GM10847 (cell line): ENCODE measurements around the gene COL19A1.

Experiments
- POLR2A ChIP-seq: IDR thresholded peaks from 2 replicates; pipeline ENCODE4 v1.6.1; 2011; ENCODE audit not compliant: insufficient read length; ENCODE audit errors: extremely low read depth

Gene COL19A1

DNA sequence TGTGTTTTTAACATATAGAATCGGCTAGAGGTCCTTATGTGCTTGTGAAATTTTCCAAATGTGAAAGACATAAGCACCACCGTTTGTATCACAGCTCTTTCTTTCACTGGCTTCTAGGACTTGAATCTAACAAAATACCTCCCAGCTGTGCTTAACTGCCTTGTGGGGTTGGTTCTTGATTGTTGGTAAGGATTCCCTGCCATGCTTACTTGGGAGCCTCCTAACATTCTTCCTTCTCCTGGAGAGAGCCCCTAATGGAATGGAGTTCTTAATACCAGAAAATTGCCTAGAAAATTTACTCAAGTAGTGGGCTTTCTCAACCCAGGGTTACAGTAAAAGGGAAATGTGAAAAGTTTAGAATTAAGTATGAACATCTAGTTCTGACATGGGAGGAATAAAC lies 121.2 kb downstream of the COL19A1 start:
- TF ChIP-seq POLR2A, result no peak

DNA sequence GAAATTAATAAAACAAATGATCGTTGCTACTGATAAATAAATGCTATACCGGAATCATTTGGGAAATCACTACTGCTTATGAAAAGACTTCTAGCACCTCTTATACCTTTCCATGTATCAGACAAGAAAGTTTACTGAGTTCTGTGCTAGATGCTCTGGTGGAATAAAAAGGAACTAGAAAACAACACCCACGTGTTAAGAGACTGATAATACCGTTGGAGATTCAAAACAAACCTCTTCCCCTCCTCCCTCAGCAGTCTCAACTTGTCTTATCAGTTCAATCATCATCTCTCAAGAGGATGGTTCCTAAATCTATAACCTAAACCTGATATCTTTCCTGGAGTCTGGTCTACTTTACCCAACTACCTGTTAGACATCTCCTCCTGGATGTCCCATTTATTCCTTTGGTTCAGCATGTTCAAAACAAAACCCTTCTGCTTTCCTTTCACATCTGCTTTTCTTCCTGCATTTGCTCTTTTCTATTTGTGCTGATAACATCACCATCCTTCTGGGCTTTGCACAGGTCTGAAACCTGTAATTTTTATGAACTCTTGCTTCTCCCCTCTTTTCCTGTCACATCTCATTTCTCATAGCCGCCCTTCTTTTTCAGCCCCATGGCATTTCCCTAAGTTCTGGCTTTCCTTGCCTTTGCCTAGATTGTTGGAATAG lies 122.2 kb downstream of the COL19A1 start:
- TF ChIP-seq POLR2A, result no peak

- no peak for TF ChIP-seq POLR2A
Measured at GRCh38 chr6:69994251-69994650, 127.9 kb downstream of the COL19A1 start.

DNA sequence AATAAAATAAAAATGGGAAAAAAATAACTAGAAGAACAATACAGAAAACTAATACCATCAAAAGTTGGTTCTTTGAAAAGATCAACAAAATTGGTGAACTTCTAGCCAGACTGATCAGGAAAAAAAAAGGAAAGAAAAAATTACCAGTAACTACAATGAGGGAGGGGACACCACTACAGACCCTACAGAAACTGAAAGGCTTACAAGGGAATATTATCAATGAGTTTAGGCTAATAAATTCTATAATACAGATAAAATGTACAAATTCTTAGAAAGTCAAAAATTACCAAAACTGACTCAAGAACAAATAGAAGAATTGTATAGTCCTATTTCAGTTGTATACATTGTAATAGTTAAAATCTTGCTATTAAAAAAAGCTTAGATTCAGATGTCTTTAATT lies 141.8 kb downstream of the COL19A1 start:
- no peak for TF ChIP-seq POLR2A

DNA sequence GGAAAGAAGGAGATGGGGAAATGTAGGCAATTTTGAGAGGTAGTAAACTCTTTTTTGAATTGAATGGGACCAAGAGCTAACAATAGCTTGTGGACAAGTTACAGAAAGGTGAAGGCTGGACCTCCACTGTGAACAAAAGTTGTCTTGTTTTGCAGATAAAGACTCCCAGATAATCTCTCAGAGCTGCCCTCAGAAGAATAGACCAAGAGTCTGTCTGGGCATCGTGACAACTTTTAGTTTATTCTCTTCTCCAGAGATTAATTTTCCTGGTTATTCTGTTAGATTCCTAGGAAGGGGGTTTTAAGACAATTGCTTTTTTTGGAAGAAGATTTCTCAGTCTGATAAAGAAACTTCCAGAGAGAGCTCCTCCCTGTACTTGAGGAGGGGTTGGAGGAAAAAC lies 161.9 kb downstream of the COL19A1 start:
- no peak for TF ChIP-seq POLR2A

DNA sequence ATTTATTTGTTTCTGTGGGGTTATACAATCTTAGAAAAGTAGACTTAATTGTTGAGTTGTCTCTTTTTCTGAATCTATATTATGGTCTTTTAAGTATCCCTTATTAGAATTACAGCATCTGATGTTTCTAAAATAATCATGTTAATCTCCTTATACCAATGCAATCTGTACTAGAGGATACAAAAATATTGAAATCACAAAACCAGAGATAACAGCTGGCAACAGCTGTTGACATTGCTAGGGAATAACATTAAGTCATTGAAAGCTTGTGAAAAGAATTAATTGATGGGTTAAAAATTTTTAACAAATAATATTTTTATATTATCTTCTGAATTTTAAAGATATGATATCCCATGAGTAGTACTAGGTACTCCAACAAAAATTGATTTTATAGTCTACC lies 162.6 kb downstream of the COL19A1 start:
- no peak for TF ChIP-seq POLR2A

DNA sequence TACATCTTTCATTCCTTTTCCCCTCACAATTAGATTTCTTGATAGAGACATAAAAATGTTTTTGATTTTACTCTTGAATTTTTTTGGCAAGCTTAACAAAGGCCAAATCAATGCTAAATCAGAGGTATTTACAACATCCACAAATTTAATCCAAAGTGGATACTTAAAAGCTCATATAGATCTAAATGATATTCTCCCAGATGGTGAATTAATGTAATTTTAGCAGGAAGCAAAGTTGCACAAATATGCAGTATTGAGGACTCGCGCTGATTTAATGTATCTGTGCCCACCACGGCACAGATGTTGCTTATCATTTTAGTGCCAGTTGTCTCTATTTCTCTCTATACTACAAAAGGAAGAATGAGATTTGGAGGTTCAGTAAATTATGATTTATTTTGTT lies 167.4 kb downstream of the COL19A1 start:
- no peak for TF ChIP-seq POLR2A

DNA sequence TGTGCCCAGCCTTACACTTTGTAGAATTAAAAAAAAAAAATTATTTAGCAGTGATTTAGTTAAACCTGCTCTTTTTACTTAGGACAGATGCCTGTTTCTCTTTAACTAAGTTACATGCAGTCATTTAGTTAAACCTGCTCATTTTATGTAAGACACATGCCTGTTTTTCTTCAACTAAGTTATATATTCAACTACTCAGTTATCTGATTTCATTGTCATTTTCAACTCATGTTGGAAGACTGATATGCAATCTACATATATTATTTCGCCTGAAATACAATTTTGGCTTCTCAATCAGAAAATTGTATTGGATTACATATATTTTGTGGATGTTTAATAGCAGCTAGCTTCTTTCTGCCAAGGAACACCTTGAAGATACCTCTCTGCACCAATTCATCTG lies 171.1 kb downstream of the COL19A1 start:
- no peak for TF ChIP-seq POLR2A

DNA sequence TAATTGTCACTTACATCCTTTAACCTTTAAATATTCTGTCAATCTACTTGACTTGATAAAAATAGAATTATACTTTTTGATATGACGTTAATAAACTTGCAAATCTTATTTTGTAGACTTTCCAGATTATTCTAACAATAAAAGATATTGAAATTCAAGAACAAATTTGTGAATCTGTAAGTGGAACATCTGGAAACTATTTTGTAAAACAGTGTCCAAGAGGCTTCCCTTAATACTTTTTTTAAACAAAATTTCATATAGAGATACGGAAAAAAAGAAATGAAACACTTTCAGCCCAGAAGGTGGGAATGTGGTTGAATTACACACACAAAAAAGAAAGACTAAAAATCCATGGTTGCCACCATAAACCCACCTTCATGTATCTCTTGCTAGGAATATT lies 174.4 kb downstream of the COL19A1 start:
- no peak for TF ChIP-seq POLR2A

GRCh38 chr6:70041411-70041810 lies 175.1 kb downstream of the COL19A1 start:
- no peak for TF ChIP-seq POLR2A

GRCh38 chr6:70045413-70045812 lies 179.1 kb downstream of the COL19A1 start:
- no peak for TF ChIP-seq POLR2A

DNA sequence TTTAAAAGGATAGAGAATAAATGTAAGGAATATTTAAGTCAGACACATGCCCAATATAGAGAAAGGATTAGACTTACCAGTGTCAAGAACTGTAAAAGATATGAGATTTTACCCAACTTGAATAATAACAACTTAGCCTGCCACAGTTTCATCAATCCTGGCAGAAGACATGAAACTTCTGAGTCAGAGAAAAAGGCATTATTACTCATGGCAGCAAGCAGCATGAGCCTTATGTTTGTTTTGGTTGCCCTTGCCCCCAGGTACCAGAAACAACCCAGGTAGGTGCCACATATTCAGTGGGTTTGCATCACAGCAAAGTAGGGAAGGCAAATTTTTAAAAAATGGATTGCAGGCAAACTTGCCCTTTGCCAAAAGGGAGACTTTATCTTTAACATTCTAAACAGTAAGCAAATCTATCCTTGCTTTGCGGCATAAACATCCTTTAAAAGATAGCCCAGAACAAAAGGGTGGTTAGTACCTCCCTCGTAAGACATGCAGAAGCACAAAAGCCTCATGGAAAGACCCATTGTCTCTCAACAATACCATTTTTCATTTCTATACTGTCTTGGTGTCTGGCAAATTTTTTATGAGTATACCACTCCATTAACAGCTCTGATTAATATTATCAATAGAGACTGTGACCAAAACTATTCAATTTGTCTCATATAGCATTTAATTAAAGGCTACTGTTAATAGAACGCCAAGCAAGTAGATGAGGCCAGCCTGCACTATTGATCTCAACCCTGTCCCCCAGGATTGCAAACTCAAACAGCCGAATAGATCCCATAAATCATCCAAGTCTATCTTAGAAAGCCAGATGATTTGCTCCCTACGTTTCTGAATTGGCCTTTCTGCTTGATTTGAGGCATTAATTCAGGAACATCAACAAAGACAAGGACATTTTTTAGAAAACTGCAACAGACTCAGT lies 185.1 kb downstream of the COL19A1 start:
- TF ChIP-seq POLR2A, result no peak

DNA sequence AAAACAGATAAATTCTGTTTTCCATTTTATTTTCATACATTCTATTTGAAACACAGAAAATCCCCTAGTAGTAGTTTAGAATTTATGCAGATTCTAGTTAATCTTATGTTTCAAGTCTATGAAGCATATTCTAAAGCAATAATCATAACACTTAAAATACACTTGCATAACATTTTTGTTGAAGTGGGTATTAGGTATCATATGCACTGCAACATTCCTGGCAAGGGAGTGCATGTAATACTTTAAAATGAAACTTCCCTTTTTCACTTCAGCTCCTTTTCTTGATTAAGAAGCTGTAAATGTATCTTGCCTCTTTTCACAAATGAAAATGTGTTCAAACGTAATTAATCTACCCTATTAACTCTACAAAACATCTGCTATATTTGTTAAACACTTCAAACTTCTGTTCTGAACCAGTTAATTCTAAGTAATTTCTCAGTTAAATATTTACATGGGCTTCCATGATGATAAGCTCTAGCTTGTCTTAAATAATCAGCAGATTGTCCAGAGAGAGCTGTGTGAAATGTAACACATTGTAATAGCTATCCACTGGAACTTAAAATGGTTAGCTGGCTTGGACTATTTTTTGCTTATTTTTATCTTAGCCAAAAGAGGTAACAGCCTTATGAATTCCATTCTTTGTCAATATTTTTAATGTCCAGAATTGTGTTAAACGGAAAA lies 192.8 kb downstream of the COL19A1 start:
- no peak for TF ChIP-seq POLR2A

GRCh38 chr6:70060680-70061079 lies 194.3 kb downstream of the COL19A1 start:
- no peak for TF ChIP-seq POLR2A

- no peak for TF ChIP-seq POLR2A
Measured at GRCh38 chr6:70061546-70061945, 195.2 kb downstream of the COL19A1 start.

GRCh38 chr6:70062010-70062409 lies 195.7 kb downstream of the COL19A1 start:
- no peak for TF ChIP-seq POLR2A
